ENCODE data around the gene MTCP1. TPM values are rescaled to one million over a fixed set of nuclear protein-coding genes. Genes with fewer than 3 reads are reported as not detected.

The MTCP1 gene
- total and polyA plus RNA-seq, 2 donors from 2014 or later = 21.5 to 23.8 TPM

GRCh38 chrX:155086961-155087735, 16.2 kb upstream of the MTCP1 start:
- Histone ChIP-seq H3K27me3 (ENCODE audit: control insufficient read depth, insufficient read depth, low read length) (no peaks in the 10 kb centered on the region), H3K27ac (ENCODE audit: low read depth in 2 of 2, low read length in 2 of 2) (no peak overlapping the region), H3K9me3 (ENCODE audit: control insufficient read depth in 2 of 3, insufficient read depth in 1 of 3, low read length in 3 of 3) (no peaks in the 10 kb centered on the region), H3K4me3 (ENCODE audit: low read length in 3 of 3) (no peak overlapping the region), H3K36me3 (ENCODE audit: control insufficient read depth in 2 of 3, insufficient read depth in 3 of 3, low read length in 3 of 3) (peaks cover 0 to 2% (median 0%) of the 10 kb centered on the region in 3 donors), H3K9ac (ENCODE audit: low read length in 3 of 3) (no peak overlapping the region), H3K4me1 (ENCODE audit: control insufficient read depth in 2 of 3, insufficient read depth in 2 of 3, low read depth in 1 of 3, low read length in 3 of 3) (no peaks in the 10 kb centered on the region)
- DNase-seq (peak in 1 of 5 donors; percentile 57), FAIRE-seq (no peak)
- intact Hi-C loops (cut with DNase I) = no loop called here
- no peak for TF ChIP-seq CTCF (IDR thresholded peaks at IDR 0.05; ENCODE audit: borderline replicate concordance, extremely low read depth, insufficient read depth)

GRCh38 chrX:155086202-155086840, 15.4 kb upstream of the MTCP1 start:
- H3K4me3 ChIP-seq (ENCODE audit: low read length in 3 of 3) = no peak overlapping the region

GRCh38 chrX:155071694-155072280, 851 bp upstream of the MTCP1 start:
- no peaks in the 10 kb centered on the region for H3K27me3 ChIP-seq (ENCODE audit: control insufficient read depth, insufficient read depth, low read length)
- DNase-seq (peak in 2 of 5 donors; percentile 2 to 80), FAIRE-seq (no peak)
- peak overlapping the region; percentile 84 to 87 (median 86) for H3K4me3 ChIP-seq (ENCODE audit: low read length in 3 of 3)
- no peaks in the 10 kb centered on the region for H3K4me1 ChIP-seq (ENCODE audit: control insufficient read depth in 2 of 3, insufficient read depth in 2 of 3, low read depth in 1 of 3, low read length in 3 of 3)
- intact Hi-C loops (cut with DNase I) = no loop called here
- no peaks in the 10 kb centered on the region for H3K9me3 ChIP-seq (ENCODE audit: control insufficient read depth in 2 of 3, insufficient read depth in 1 of 3, low read length in 3 of 3)
- peaks cover 0 to 4% (median 2%) of the 10 kb centered on the region in 3 donors for H3K36me3 ChIP-seq (ENCODE audit: control insufficient read depth in 2 of 3, insufficient read depth in 3 of 3, low read length in 3 of 3)
- H3K9ac ChIP-seq (ENCODE audit: low read length in 3 of 3) = peak overlapping the region; percentile 8 to 65 (median 55)
- no peak for TF ChIP-seq CTCF (IDR thresholded peaks at IDR 0.05; ENCODE audit: borderline replicate concordance, extremely low read depth, insufficient read depth)
- H3K27ac ChIP-seq (ENCODE audit: low read depth in 2 of 2, low read length in 2 of 2) = peak overlapping the region; percentile 57 to 75

More at GRCh38 chrX:155086202-155086840, 15.4 kb upstream of the MTCP1 start:
- Histone ChIP-seq H3K27me3 (ENCODE audit: control insufficient read depth, insufficient read depth, low read length) (no peaks in the 10 kb centered on the region), H3K27ac (ENCODE audit: low read depth in 2 of 2, low read length in 2 of 2) (no peak overlapping the region), H3K36me3 (ENCODE audit: control insufficient read depth in 2 of 3, insufficient read depth in 3 of 3, low read length in 3 of 3) (peaks cover 0 to 2% (median 0%) of the 10 kb centered on the region in 3 donors), H3K9me3 (ENCODE audit: control insufficient read depth in 2 of 3, insufficient read depth in 1 of 3, low read length in 3 of 3) (no peaks in the 10 kb centered on the region), H3K4me1 (ENCODE audit: control insufficient read depth in 2 of 3, insufficient read depth in 2 of 3, low read depth in 1 of 3, low read length in 3 of 3) (no peaks in the 10 kb centered on the region), H3K9ac (ENCODE audit: low read length in 3 of 3) (no peak overlapping the region)
- DNase-seq = peak in 2 of 5 donors; percentile 9 to 45
- intact Hi-C loops (cut with DNase I) = no loop called here
- TF ChIP-seq CTCF (IDR thresholded peaks at IDR 0.05; ENCODE audit: borderline replicate concordance, extremely low read depth, insufficient read depth) = peak; percentile 35
- no peak for FAIRE-seq

All from kidney (tissue), 14 donors.